Suppressor macrophage treated with lipopolysaccharide for 1 hour (primary cell): Measurements from ENCODE around the gene CCDC102A.
"Not testable (repeated sequence)": the region's sequence is repeated elsewhere in the genome, so short reads cannot be mapped to it uniquely, and the experiment has no call there.

Source experiments
- DNase-seq, 3 donors: peaks; one replicate each; pipeline ENCODE4 v3.0.0-alpha.2; 2020 to 2022

CCDC102A gene

DNA sequence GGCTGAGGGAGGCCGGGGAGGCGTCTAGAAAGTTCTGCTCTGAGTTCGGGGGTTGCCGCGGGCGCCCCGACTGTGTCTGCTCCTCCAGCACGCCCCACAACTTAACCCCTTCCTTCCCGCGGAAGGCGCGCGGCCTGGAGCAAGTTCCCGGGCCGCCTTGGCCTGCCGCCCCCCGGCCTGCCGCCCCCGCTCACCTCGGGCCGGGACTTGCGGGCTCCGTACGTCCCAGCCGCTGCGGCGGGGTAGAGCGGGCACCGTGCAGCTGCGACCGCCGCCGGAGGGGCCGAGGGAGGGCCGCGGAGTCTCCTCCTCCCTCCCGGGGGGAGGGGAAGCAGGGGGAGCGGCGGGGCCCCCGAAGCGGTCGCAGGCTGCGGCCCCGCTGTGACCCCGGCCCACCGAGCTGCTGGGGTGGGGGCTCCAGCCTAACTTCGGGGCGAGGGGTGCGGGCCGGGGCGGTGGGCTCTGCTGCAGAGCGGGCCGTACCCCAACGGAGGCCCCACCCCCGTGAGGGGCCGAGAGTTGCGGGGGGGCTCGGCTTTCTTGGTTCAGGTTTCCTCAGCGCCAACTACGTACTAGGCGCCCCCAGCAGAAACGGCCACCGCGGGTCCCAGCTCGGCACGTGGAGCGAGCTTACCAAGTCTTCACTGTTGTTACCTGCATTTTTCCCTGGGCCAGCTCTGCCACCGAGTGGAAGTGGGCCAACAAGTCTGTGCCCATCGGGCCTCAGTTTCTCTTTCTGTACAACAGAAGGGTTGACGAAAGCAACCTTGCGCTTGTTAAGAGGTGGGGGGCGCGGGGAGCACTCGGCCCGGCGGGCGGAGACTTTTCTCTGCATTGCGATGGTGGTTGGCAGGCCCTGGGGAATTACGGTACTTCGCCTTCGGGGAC lies at the start of gene CCDC102A:
TSS of gene CCDC102A (minus strand) at position 266 of the 888 bp plus-strand sequence. CDS start 7,394 bp downstream, outside the sequence.
- no peak for DNase-seq

DNA sequence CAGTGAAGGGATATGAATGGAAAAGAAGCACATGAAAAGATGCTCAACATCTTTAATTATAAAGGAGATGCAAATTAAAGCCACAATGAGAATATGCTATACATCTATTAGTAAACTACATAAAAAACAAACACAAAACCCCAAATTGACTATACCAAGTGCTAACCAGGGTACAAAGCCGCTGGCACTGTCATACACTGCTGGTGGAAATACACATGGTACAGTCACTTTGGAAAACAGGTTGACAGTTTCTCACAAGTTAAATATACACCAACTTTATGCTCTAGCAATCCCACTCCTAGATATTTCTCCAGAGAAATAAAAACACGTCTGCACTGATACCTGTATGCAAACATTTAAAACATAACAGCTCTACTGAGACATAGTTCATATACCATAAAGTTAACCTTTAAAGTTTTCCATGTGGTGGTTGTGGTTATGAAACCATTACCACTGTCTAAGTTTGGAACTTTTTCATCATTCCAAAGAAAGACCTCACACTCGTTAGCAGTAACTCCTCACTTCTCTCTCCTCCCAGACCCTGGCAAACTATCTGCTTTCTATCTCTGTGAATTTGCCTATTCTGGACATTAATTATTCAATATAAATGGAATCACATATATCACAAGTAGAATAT lies 48.8 kb upstream of the CCDC102A start:
- no peak for DNase-seq

DNA sequence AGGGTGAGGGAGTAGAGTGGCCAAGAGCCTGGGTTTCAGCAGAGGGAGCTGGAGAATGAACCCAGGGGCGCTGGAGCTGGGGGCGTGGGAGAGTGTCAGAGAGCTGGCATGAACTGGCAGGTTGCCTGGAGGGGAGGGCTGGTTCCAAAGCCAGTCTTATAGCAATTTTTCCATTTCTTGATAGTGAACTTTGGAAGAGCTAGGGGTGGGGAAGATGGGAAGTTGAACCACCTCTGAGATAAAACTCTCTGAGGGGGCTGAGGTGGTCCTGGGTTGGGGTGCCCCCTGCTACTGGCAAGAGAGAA lies 42.9 kb upstream of the CCDC102A start:
- no peak for DNase-seq

DNA sequence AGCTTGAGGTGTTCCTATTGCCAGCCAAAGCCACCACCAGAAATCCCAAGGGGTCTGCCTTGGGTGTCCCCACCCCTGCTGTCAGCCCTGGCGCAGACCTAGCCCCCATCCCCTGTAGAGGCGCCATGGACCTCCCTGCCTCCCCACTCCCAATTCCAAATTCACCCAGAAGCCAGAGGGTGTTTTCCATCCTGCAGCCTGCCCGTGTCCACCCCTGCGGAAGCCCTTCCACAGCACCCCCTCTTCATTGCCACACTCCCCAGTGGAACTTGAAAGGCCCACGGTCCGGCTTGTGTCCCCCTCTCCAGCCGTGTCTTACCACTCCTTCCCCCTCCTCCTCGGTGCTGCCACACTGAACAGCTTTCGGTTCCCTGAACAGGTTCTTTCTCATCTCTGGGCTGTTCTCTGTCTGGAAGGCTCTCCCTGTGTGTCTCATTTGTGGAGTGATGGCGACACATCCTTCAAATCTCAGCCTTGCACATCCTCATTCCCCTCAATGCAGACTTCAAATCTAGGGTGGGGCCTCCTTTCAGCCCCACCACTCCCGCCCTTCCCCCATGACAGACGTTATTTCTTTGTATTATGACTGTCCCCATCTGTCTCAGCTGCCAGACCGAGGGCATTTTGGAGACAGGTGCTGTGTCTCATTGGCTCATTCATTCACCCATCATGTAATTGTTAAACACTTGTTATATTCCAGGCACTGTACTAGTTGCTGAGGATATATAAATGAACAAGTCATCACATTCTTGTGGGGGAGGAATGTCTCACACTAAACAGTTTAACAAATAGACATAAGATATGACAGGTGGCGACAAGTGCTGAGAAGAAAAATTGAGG lies 42.4 kb upstream of the CCDC102A start:
- DNase-seq = no peak

DNA sequence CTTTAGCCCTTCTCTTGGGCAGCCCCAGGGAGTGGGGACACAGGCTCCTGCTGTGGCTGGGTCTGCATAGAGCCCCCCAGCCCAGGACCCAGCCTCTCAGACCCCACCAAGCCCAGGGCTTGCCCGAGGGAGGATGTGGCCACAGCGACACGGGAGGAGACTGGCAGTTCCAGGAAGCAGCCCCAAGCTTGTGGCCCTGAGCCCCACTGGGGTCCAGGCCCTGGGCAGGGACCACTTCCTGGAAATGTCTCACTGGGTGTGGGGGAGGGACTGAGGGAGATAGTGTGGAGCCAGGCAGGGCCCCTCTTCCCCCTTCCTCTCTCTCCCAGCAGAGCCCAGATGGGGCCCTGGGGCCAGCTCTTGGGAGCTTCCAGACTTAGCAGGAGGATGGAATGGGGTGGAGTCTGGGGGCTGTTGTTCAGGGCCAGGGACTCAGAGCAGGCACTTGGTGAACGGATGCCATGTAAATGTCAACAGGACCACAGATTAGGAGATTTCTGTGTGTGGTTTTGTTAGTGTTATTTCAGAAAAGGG lies 41.4 kb upstream of the CCDC102A start:
- no peak for DNase-seq

DNA sequence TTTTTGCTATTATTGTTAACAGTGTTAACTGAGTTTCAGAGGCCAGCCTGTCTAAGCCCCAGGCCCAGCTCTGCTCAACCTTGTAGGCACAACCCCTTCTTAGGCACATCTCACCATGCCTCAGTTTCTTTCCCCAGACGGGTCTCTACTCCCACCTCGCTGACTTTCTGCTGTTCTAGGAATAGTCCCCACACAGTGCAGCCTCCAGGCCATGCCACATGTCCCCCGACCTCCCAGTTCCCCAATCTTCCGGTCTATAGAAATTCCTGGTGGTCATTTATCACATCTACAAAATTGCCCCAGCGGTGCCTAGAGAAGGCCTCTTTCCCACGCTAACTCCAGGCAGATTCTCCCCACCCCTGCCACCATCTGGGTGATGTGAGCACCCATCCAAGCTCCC lies 40.8 kb upstream of the CCDC102A start:
- DNase-seq = no peak

DNA sequence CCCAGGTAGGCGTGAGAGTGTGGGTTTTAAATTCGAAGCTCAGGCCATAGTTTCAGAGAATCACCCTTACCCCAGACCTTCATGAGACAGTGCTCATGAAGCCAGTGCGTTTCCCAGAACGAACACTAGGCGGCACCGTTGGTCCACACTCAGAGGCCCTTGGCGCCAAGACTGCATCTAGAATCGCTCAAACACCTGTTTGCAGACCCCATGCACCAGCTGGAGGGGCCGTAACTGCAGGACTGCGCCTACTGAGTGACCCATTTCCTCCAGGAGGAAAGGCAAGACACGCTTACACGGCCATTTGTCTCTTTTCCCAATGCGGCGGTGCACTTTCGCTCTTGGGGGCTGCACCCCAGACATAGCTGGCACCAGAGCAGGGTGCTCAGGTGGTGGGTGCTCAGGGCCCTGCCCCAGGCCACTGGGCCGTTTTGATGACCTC lies 40.1 kb upstream of the CCDC102A start:
- DNase-seq = peak; percentile 79 to 88 (median 87)

DNA sequence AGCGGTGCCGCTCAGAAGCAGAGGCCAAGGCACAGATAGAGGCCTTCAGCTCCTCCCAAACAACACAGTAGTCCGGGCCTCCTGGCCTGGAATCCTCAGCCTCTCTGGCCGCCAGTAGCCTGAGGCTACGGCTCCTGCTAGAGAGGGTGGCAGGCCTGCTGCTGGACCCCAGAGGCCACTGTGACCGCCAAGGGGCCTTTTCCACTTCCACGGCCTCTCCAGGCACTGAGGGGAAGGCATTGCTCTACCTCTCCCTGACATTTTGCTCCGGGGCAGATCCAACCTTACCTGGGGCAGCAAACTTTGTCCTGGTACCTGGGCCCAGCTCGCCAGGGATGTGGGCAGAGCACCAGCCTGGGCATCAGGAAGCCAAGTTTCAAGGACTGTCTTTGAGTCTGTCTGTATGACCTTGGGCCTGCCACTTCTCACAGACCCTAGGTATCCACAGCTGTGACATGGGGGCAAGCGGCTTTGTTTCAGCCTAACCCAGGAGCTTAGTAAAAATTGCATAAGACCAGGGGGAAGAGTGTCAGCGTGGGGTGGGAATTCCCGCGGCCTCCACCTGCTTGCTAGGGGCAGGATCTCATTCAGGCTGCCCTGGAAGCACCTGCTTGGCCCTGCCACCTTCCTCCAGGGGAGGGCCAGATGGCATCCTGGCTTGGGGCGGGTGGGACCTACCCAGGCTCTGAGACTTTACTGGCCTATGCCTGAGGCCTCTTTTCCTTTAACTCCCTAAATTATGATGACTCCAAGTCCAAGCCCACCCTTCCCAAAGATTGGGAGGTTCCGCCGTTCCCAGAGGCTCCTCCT lies 39.3 kb upstream of the CCDC102A start:
- no peak for DNase-seq

DNA sequence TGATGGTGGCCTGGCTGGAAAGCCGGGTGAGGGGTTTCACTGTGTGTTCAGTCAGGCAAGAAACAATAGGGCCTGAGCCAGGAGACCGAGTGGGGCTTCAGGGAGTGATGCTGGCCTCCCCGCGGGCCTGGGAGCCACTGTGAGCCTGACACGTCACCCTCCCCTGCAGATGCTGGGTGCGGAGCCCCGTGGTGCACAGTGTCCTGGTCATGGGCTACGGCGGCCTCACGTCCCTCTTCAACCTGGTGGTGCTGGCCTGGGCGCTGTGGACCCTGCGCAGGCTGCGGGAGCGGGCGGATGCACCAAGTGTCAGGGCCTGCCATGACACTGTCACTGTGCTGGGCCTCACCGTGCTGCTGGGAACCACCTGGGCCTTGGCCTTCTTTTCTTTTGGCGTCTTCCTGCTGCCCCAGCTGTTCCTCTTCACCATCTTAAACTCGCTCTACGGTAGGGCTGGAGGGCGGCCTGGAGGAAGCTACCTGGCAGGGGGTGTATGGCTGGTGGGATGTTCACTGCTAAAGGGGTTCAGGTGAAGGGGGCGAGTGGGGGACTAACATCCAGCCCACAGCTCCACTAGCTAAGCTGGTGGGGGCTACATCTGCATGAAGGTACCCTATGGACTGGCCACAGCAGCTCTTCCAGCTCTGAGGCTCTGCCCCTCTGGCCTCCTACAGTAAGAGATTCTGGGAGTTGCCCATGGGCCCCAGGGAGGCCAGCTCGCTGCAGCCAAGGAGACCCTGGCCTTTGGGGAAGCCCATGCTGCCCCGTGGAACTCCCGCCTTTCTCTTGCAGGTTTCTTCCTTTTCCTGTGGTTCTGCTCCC lies 38.5 kb upstream of the CCDC102A start:
- DNase-seq = no peak

DNA sequence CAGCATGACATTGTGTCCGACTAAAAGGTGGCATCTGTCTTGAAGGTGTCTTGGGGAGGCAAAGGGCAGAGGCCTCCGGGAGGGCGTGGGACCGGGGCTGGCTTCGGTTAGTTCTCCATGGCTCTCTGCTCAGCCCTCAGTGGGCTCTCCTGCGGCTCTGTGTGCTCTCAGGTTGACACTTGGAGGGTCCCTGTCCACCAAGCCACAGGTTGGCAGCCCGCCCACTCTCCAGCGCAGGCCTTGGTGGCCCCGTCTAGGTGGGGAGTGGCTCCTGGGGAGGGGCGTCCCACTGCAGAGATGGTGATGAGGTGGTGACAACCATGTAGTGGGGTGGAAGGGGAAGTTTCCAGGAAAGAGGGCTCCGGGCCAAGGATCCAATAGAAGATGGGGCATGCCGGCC lies 37.7 kb upstream of the CCDC102A start:
- no peak for DNase-seq

DNA sequence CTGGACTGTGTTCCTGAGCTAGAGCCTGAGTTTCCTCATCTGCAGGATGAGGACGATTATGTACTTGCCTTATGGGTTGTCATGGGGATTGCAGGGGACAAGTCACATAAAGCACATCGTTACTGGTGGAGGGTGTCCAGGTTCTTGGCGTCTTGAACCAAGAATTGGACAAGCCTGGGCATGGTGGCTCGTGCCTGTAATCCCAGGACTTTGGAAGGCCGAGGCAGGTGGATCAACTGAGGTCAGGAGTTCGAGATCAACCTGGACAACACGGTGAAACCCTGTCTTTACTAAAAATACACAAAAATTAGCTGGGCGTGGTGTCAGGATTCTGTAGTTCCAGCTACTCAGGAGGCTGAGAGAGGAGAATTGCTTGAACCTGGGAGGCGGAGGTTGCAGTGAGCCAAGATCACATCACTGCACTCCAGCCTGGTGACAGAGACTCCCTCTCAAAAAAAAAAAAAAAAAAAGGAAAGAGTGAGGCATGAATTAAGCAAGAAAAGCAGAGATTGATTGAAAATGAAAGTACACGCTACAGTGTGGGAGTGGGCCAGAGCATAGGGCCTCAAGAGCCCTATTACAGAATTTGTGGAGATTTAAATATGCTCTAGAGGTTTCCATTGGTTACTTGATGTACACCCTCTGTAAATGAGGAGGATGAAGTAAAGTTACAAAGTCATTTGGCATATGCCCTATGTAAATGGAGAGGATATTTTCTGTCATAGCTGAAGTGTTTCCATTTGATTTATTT lies 36.8 kb upstream of the CCDC102A start:
- DNase-seq = peak; percentile 17 to 52 (median 32)

DNA sequence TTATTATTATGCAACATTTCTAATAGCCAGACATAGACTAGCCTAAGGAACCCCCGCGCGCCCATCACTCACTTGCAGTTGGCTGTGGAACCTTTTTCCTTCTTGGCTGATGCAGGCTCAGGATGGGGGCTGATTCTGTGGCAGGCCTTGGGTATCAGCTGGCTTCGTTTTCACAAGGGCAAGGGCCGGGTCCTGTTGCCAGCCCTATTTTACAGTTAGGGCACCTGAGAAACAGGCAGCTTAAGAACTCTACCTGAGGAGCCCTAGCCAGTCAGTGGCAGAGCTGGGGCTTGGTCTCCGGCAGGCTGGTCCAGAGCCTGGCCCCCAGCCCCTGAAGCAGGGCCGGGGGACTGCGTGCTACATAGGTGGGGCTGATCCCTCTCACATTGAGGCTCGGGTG lies 34.7 kb upstream of the CCDC102A start:
- DNase-seq = no peak

DNA sequence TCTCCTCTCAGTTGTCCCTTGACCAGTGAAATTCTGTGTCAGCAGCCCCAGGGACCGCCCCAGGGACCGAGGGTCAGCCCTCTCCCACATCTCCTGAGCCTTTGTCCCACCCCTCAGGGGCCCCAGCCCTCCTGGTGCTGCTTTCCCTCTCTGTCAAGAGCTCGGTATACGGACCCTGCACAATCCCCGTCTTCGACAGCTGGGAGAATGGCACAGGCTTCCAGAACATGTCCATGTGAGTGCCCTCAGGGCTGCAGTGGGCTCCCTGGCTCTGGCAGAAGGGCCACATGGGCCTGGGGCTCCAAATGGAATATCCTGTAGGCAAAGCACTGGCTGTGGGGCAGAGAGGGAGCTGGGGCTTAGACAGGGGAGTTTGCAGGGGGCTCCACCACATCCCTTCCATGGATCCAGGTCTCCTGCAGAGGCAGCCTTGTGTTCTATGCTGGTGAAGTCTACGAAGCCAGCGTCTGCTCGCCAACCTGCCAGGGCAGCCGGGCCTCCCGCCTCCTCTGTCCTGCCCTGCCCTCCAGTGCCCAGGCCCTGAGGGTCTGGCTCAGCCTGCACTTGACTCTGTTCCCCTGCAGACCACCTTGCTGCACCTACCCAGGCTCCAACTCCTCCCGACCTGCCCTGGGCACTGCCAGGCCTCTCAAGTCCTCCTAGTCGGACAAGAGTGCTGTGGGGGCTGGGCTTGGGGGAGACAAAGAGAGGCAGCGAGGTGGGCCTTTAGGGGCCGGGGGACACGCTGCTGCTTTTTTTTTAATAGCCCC lies 34.1 kb upstream of the CCDC102A start:
- no peak for DNase-seq

DNA sequence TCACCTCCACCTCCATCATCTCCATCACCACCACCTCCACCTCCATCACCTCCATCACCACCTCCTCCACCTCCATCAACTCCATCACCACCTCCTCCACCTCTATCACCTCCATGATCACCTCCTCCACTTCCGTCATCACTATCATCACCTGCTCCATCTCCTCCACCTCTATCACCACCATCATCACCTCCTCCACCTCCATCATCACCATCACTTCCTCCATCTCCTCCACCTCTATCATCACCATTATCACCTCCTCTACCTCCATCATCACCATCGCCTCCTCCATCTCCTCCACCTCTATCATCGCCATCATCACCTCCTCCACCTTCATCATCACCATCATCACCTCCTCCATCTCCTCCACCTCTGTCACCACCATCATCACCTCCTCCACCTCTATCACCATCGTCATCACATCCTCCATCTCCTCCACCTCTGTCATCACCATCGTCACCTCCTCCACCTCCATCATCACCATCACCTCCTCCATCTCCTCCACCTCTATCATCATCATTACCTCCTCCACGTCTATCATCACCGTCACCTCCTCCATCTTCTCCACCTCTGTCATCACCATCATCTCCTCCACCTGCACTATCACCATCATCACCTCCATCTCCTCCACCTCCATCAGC lies 33.1 kb upstream of the CCDC102A start:
- DNase-seq = no peak

DNA sequence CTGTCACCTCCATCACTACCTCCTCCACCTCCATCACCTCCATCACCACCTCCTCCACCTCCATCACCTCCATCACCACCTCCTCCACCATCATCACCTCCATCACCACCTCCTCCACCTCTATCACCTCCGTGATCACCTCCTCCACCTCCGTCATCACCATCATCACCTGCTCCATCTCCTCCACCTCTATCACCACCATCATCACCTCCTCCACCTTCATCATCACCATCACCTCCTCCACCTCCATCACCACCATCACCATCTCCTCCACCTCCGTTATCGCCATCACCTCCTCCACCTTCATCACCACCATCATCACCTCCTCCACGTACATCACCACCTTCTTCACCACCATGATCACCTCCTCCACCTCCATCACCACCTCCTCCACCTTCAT lies 32.4 kb upstream of the CCDC102A start:
- DNase-seq = not testable (repeated sequence)

DNA sequence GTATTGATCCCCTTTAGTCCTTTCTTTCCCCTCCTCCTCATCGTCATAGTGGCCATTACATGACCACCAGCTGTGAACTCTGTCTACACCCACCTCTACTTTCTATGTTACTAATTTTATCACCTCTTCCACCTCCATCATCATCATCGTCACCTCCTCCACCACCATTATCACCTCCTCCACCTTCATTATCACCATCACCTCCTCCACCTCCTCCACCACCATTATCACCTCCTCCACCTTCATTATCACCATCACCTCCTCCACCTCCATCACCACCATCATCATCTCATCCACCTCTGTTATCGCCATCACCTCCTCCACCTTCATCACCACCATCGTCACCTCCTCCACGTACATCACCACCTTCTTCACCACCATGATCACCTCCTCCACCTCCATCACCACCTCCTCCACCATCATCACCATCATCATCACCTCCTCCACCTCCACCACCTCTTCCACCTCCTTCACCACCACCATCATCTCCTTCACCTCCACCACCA lies 31.9 kb upstream of the CCDC102A start:
- DNase-seq = no peak

DNA sequence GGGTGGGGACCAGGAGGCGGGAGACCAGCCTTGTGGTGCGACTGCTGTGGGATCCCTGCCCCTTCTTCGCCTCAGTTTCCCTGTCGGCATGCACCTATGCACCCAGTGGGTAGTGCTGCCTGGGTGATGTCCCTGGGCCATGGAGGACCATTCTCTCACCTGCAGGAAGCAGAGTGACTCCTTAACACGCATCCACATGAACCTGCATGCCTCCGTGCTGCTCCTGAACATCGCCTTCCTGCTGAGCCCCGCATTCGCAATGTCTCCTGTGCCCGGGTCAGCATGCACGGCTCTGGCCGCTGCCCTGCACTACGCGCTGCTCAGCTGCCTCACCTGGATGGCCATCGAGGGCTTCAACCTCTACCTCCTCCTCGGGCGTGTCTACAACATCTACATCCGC lies 31.3 kb upstream of the CCDC102A start:
- no peak for DNase-seq

DNA sequence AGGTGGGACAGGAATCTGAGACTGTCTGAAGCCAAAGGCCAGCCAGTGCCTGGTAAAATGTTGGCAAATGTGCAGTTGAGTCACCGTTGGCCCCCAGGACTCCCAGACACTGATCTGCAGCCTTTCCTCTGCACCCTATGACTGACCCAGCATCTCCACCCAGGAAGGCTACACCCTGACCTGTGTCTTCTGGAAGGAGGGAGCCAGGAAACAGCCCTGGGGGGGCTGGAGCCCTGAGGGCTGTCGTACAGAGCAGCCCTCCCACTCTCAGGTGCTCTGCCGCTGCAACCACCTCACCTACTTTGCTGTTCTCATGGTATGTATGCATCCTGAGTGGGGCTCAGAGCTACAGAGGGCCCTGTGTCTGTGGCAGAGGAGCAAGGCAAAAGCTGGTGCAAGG lies 30.1 kb upstream of the CCDC102A start:
- DNase-seq = no peak

DNA sequence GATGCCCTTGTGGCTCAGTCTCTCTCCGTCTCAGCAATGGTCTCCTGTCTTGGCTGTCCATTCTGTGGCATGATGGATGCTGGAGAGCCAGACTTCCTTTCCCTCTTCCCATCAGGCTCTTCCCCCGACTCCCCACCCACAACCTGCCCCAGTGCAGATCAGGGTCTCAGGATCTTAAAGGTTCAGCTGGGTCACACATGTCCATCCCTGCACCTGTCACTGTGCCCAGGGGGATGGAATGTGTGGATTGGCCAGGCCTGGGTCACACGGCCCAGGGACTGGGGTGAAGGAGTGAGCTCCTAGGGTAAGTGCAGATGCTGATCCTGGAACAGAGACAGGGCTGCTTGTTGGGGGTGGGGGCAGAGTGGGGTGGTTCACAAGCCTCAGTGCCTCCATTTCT lies 29.1 kb upstream of the CCDC102A start:
- DNase-seq = no peak
